GM06990 (cell line): ENCODE measurements around the gene TOM1L2.
"Not testable (repeated sequence)": the region's sequence is repeated elsewhere in the genome, so short reads cannot be mapped to it uniquely, and the experiment has no call there.

ENCODE experiments used
- DNase-seq: peaks from one replicate; pipeline ENCODE4 v3.0.0-alpha.2; 2011; ENCODE audit not compliant: insufficient read length; ENCODE audit errors: extremely low read depth
- H3K27me3 ChIP-seq: replicated peaks from 2 replicates; pipeline ENCODE4 v1.6.0; 2011; ENCODE audit warnings: low read length; ENCODE audit not compliant: control insufficient read depth, insufficient read depth
- H3K36me3 ChIP-seq: 2 replicates; pipeline ENCODE4 v1.5.1; 2011; ENCODE audit warnings: low read length; ENCODE audit not compliant: control insufficient read depth, insufficient read depth
- H3K4me3 ChIP-seq: replicated peaks from 2 replicates; pipeline ENCODE4 v1.5.1; 2011; ENCODE audit warnings: low read depth, mild to moderate bottlenecking, control low read depth, low read length
- TF ChIP-seq, protein P1 (sequence below): IDR thresholded peaks from 2 replicates; pipeline ENCODE4 v1.5.1; 2011; ENCODE audit warnings: low read length, control low read depth, mild to moderate bottlenecking, inconsistent platforms; ENCODE audit not compliant: insufficient read depth, poor library complexity, severe bottlenecking

The TOM1L2 gene

GRCh38 chr17:17940441-17940911, 31.7 kb downstream of the TOM1L2 start:
- no peaks in the 10 kb centered on the region for H3K36me3 ChIP-seq
- no peak for DNase-seq
- H3K4me3 ChIP-seq, result no peak overlapping the region
- TF ChIP-seq, protein P1, sequence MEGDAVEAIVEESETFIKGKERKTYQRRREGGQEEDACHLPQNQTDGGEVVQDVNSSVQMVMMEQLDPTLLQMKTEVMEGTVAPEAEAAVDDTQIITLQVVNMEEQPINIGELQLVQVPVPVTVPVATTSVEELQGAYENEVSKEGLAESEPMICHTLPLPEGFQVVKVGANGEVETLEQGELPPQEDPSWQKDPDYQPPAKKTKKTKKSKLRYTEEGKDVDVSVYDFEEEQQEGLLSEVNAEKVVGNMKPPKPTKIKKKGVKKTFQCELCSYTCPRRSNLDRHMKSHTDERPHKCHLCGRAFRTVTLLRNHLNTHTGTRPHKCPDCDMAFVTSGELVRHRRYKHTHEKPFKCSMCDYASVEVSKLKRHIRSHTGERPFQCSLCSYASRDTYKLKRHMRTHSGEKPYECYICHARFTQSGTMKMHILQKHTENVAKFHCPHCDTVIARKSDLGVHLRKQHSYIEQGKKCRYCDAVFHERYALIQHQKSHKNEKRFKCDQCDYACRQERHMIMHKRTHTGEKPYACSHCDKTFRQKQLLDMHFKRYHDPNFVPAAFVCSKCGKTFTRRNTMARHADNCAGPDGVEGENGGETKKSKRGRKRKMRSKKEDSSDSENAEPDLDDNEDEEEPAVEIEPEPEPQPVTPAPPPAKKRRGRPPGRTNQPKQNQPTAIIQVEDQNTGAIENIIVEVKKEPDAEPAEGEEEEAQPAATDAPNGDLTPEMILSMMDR, result no peak
- H3K27me3 ChIP-seq, result no peaks in the 10 kb centered on the region

DNA sequence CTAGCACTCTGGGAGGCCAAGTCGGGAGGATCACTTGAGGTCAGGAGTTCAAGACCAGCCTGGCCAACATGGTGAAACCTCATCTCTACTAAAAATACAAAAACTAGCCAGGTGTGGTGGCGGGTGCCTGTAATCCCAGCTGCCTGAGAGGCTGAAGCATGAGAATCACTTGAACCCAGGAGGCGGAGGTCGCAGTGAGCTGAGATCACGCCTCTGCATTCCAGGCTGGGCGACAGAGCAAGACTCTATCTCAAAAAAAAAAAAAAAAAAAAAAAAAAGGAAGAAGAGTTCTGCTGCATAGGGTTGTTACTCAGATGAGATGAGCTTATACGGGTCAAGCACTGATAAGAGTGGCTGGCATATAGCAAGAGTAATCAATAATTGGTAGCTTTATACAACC, 32.3 kb downstream of the TOM1L2 start:
- DNase-seq, H3K36me3 ChIP-seq, H3K27me3 ChIP-seq, H3K4me3 ChIP-seq: not testable (repeated sequence)

DNA sequence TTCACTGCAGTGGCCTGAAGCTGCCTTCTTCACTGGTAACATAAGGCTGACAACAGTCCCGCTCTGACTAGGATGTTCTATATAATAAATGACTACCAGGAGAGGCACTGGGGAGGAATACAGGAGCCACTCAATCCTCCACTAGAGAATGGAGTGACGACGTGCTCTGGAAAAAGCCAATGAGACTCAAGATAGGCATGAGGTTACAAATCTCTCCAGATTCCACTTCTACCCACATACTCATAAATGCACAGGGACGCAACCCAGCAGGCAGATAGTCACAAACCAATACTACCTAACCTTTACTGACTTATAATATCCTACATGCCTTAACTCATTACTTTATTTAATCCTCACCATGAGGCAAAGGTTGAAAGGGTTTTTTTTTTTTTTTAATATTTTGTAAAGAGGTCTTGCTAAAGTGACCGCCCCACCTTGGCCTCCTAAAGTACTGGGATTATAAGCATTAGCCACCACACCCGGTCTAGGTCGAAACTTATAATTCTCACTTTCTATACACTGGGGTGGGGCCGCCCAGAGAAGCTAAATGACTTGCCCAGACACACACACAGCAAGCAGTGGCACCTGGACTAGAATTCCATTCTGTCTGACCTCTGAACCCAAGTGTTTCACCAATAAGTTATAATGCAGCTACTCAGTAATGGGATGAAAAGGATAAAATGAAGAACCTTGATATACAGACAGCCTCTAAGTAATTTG, 33.7 kb downstream of the TOM1L2 start:
- no peaks in the 10 kb centered on the region for H3K36me3 ChIP-seq
- TF ChIP-seq, protein P1, result no peak
- DNase-seq, result no peak
- no peaks in the 10 kb centered on the region for H3K27me3 ChIP-seq
- H3K4me3 ChIP-seq, result no peak overlapping the region

DNA sequence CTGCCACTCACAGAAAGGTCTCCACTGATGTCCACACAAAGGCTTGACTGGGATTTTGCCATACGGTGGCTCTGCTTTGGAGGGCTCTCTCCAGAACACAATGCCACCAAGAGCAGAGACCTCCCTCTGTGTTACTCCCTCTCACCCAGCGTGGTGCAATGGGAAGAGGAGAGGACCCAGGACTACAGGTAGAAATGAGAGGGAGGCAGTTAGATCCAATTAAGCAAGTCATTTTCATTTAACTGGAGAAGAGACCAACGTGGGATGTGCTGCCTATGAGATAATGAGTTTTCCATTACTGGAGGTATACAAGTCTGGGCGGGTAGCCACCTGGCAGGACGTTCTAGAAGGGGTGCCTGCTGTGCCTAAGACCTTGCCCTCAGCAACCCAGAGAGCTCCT, 34.2 kb downstream of the TOM1L2 start:
- TF ChIP-seq, protein P1, result no peak
- Histone ChIP-seq H3K27me3 (no peaks in the 10 kb centered on the region), H3K36me3 (no peaks in the 10 kb centered on the region), H3K4me3 (no peak overlapping the region)
- DNase-seq, result no peak

GRCh38 chr17:17937201-17937853, 34.9 kb downstream of the TOM1L2 start:
- no peaks in the 10 kb centered on the region for H3K36me3 ChIP-seq
- no peak overlapping the region for H3K4me3 ChIP-seq
- TF ChIP-seq, protein P1, result no peak
- H3K27me3 ChIP-seq, result no peaks in the 10 kb centered on the region
- no peak for DNase-seq
